GM19043 (cell line): Measurements from ENCODE around the gene STX1B.

ENCODE experiments used
- ATAC-seq: cut with Tn5 transposase; IDR thresholded peaks from one replicate; pipeline ENCODE4 v1.9.1; 2021; ENCODE audit warnings: low read depth; ENCODE audit not compliant: unreplicated experiment

Gene STX1B

DNA sequence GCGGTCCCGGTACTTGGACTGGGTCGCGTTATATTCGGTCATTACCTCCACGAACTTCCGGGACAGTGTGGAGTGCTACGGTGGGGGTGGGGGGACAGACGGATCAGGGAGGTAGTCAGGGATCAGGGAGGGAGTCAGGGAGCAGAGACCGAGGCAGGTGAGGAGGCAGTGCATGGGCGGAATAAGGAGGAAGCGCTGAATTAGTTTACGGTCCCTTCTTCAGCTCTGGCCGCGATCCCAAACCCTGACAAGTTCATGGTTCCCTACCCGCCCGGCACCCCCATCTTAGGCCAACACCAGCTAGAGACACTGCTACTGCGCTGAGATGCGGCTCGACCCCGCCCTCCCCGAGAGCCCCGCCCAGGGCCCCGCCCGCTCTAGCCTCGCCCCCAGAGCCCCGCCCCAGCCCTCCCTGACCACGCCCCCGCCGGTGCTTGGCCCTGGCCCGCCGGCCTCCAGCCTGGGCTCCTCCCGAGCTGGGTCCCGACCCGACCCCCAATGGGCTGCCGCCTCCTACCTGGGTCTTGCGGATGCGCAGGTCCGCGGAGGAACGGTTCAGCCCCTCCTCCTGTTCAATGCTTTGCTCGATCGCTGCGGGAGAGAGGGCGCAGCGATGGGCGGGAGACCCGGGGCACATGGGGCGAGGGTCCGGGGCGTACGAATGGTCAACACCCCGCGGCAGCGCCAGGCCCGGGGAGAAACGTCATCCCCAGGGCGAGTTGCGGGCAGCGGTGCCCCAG lies 13.3 kb downstream of the STX1B start:
- peak; percentile 87 for ATAC-seq

DNA sequence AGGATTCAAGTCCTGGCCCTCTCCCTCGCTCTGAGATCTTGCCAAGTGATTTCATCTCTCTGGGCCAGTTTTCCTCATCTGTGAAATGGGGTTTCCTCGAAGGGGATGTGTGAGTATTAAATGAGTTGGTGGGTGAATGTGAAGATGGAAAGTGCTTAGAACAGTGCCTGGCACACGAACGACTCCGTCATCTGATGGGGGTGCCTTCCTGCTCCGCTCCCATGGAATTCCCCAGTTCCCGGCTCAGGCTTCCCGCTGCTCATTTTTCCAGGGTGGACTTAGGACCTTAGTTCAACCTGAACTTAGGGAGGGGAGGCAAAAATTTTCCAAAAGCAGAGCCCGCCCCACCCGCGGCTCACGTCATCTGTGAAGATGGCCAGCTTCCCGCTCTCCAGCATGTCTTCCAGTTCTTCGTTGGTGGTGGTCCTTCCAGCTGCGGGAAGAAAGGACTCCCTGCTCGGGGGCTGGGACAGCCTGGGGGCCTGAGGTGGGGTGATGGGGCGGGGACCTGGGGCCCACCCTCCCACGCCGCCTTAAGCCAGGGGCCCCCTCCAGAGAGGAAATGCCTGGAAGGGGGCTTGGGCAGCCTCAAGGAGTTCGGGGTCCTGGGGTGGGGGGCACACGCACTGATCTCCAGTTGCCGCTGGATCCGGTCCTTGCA lies 14.0 kb downstream of the STX1B start:
- no peak for ATAC-seq

DNA sequence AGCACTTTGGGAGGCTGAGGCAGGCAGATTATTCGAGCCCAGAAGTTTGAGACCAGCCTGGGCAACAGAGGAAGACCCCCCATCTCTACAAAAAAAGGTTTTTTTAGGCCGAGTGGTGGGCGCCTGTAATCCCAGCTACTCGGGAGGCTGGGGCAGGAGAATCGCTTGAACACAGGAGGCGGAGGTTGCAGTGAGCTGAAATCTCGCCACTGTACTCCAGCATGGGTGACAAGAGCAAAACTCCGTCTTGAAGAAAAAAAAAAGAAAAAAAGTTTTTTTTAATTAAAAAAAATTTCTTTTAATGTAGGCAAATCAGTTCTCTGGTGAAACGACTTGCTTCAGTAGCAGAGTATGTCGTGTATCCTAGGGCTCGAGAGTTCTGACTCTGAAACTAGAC lies 14.5 kb downstream of the STX1B start:
- ATAC-seq = no peak

DNA sequence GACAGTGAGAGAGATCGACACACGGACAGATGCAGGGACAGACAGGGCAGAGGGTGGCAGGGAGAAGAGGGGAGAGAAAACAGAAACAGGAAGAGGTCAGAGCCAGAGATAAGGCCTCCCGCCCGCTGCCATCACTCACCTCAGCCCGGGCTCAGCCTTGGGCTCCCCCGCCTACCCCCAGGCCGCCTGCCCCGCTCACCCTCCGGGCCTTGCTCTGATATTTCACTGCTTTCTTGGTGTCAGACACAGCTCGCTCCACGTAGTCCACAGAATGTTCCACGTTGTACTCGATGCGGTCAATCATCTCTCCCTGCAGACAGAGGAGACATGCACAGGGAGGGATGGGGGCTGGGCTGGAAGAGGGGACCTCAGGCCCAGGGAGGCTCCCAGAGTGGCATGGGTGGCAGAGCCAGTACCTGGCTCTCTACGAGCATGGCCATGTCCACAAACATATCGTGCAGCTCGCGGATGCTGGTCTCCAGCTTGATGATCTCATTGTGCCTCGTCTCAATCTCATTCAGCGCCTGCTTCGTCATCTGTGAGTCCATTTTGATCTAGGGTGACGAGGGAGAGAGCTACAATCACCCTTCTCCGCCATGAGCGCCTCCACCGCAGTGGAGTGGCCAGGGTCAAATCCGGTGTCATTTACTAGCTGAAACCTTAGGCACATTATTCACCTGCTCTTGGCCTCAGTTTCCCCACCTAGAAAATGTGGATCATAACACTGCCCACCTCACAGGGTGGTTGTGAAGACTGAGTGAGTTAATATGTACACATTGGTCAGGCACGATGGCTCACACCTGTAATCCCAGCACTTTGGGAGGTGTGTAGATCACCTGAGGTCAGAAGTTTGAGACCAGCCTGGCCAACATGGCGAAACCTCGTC lies 17.3 kb downstream of the STX1B start:
- no peak for ATAC-seq

DNA sequence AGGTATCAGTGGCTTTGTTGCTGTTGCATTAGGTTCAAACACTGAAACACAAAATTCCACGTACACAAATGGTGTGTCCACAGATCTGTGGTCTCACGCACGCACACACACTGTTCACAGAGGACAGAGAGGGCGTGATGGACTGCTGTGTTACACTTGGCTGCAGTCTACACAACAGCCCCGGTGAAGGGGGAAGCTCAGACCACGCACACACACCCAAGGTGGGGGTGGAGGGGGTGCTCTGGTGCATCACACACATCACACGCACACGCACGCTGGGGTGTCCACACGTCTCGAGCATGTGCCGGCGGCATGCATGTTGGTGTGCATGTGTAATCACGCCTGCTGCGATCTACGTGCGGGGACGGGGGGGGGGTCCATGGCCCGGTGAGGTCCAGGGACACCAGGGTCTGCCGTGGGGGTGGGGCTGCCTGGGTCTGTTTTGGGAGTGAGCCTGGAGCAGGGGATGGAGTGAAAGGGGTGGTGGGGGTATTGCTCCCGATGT lies 18.1 kb downstream of the STX1B start:
- no peak for ATAC-seq

DNA sequence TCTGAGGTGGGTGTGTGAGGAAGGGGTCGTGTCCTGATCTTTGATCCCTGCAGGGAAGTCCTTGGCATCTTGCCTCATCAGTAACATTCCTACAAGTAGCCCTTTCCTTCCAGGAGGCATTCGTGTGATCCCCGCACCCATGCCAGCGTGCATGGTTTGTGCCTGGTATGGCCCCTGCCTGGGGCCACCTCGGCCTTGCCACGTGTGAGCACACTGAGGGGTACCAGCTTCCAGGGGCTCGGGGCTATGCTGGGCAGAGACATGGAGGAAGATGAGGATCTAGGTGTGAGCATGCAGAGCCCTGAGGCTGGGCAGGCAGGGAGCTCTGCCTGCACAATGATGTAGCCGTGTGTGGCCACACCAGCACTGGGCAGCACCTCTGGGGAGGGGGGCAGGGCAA lies 19.4 kb downstream of the STX1B start:
- ATAC-seq = no peak

DNA sequence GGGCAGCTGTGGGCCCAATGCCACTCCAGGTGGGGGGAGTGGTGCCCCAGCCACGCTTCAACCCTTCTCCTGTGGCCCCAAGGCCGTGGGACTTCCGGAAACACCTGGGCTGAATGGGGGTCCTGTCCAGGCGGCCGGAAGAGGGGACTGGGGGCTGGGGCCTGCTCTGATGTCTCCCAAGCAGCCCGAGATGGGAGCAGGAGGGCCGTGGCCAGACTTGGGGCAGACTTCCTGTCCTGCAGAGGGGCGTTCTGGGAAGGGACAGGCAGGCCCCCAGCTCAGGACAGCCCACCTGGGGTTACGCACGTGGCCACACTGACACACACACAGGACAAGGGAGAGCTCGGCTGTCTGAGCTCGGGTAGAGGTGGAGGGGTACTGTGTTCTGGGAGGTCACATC lies 20.3 kb downstream of the STX1B start:
- no peak for ATAC-seq

DNA sequence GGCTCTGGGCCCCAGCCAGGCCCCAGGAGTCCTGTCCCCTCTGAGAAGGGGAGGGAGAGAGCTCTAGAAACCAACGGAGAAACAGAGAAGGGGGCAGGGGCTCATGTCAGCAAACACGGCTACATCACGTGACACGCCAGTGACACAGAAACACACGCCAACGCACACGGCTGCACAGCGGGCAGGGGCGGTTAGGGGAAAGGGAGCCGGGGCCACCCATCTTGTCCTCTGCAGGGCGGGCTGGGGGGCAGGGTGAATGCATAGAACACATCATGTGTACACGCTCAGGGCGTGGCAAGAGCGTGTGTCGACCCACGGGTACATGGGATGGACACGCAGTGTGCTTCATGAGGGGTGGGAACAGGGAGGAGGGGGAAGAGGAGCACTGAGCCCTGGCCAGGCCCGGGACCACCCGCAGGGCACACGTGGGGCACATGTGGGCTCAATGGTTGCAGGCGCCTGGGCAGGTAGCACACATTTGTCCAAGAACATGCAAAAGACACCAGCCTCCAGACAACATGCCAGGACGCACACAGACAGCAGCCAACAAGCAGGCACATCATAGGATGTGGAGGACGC lies 20.9 kb downstream of the STX1B start:
- no peak for ATAC-seq

DNA sequence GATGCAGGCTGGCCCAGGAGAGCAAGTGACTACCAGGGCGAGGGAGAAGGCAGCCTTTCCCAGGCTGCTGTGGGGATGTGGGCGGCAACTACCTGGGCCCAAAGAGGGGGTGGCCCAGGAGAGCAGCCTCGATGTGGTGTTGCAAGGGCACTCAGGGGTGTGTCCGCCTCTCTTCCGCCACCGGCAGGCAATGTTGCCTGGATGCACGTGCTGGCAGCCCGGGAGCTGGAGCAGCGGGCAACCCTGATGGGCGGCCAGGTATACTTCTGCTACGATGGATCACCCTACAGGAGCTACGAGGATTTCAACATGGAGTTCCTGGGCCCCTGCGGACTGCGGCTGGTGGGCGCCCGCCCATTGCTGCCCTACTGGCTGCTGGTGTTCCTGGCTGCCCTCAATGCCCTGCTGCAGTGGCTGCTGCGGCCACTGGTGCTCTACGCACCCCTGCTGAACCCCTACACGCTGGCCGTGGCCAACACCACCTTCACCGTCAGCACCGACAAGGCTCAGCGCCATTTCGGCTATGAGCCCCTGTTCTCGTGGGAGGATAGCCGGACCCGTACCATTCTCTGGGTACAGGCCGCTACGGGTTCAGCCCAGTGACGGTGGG lies 22.8 kb downstream of the STX1B start:
- ATAC-seq = no peak

DNA sequence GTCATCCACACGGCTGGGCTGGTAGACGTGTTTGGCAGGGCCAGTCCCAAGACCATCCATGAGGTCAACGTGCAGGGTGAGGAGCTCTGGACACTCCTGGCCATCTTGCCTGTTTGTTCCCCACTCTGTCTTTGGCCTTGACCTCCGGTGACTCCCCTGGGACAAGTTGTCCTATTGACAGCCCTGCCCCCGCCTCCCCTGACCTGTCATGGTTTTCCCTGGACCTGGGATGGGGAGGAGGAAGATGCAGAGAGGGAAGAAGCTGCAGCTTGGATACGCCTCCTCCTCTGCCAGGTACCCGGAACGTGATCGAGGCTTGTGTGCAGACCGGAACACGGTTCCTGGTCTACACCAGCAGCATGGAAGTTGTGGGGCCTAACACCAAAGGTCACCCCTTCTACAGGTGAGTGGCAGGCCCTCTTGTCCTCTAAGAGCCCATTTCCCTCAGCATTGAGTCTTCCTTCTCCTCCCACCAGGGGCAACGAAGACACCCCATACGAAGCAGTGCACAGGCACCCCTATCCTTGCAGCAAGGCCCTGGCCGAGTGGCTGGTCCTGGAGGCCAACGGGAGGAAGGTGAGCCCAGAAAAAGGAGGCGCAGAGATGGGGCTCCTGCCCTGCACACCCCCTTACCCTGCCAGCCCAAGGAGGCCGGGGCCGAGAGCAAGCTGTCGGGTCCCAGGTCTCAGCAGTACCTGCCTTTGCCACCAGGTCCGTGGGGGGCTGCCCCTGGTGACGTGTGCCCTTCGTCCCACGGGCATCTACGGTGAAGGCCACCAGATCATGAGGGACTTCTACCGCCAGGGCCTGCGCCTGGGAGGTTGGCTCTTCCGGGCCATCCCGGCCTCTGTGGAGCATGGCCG lies 24.1 kb downstream of the STX1B start:
- no peak for ATAC-seq

DNA sequence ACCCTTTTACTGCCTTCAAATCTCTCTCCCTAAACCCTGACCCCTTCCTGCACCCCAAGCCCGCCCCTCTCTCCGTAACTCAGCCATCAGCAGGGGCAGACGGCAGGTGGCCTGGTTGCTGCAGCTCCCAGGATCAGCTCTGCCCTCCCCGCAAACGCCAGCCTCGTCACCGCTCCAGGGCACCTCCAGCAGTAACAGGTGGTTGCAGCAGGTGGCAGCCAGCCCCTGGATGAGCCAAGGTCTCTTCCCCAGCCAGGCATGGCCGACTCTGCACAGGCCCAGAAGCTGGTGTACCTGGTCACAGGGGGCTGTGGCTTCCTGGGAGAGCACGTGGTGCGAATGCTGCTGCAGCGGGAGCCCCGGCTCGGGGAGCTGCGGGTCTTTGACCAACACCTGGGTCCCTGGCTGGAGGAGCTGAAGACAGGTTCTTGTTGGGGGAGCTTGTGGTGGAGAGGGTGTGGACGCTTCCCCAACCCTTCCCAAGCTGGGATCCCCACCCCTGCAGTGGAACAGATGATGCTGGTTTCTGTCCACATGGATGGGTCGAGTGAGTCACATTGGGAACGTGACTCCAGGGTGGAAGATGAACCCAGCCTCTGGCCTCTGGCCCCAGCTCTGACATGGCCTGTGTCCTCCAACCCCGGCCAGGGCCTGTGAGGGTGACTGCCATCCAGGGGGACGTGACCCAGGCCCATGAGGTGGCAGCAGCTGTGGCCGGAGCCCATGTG lies 24.9 kb downstream of the STX1B start:
- ATAC-seq = no peak

DNA sequence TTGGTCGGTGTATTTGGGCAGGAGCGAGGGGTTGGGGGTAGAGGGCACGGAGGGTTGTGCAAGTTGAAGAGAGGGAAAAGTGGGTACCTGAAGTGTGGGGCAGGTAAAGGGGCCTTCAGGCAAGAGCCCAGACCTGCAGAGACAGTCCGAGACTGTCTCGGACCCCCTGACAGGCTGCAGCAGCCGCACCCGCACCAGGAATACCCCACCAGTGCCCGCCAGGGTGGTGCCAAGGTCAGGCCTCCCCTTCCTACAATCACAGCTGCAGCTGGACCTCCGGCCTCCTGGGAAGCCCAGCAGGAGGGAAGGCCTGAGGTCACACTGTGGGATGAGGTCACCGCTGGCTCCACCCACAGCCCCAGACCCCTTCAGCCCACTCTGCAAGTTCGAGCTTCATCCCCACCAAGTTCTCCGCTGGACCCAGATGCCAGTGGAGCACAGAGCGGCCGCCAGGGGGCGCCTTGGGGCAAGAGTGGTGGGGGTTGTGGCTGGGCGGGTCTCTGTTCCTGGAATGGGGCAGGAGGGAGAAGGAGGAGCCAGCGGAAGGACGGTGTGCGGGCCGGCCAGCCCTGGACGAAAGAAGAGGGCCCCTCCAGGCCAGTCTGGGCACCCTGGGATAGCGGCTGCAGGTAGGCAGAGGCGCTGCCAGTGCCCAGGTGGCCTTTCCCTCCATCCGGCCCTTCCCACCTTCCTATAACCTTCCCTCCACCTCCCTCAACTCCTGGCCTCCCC lies 25.6 kb downstream of the STX1B start, which contains the start of gene HSD3B7:
Gene HSD3B7 (plus strand): TSS at position 539 of the 732 bp plus-strand sequence. CDS start 452 bp downstream, outside the sequence.
- no peak for ATAC-seq

DNA sequence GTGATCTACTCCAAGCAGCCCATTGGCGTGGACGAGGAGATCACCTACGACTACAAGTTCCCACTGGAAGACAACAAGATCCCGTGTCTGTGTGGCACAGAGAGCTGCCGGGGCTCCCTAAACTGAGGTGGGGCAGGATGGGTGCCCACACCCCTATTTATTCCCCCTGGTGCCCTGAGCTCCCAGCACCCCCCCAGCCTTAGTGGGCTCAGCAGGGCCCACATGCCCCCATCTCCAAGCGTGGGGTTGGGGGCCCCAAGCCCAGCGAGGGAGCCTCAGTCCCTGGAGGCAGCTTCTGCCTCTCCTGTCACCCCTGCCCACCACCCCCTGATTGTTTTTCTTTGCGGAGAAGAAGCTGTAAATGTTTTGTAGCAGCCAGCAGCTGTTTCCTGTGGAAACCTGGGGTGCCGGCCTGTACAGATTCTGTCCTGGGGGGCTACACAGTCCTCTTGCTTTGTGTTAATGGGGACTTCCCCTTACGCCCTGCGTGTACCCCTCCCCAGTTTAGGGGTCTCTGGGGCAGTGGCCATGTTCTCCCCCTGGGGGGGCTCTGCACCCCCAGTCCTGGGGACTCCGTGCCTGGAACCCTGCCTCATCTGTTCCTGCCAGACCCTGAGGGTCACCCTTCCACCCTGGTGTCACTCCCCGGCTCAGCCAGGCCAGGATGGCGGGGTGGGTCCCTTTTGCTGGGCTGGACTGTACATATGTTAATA lies 26.4 kb downstream of the STX1B start:
- ATAC-seq = no peak

DNA sequence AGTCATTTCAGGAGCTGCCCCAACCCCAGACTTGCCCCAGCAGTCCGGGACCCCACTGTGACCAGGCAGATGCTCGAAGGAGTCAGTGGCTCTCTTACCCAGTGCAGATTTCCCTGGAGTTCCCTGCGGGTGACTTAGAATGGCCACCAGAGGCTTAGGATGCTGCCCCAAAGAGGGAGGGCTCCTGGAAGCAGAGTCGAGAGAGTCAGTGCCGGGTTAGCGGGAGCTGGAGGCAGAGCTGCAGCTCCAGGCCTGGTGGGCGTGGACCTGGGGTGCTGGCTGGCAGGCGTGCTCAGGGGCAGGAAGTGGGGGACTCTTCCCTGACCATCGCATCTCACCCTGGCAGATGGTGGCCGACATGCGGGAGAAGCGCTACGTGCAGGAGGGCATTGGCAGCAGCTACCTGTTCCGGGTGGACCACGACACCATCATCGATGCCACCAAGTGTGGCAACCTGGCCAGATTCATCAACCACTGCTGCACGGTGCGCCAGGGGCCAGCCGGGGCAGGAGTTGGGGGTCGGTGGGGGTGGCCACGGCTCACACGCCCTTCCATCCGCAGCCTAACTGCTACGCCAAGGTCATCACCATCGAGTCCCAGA lies 27.0 kb downstream of the STX1B start:
- ATAC-seq = no peak

DNA sequence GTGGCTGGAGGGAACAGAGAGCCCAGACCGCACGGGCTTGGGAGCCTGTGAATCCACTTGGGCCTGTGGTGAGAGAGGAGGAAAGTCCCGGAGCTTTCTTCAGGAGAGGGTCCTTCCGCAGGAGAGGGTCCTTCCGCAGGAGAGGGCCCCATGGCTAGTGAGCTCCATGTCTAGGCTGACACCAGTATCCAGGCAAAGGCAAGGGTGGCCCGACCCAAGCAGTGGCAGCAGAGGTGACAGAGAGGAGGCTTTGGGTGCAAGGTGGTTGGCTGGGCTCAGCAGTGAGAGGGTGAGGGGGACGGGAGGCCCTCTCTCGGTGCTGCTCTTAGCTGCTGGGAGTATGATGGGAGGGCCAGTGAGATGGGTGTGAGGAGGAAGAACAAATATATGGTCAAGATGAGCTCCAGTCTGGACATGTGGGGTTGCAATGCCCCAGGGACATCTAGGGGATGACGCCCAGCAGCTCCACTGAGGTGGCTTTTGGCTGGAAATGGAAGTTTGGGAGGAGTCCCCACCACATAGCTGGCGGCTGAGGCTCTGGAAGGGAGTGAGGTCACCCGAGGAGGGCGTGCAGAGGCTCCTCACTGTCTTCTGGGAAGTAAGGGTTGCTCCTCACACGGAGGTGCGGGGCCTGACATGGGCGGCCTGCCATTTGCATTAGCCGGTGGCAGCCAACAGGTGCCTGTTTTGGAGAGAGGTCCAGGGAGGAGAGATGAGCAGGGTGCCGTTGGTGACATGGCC lies 27.7 kb downstream of the STX1B start:
- ATAC-seq = no peak

DNA sequence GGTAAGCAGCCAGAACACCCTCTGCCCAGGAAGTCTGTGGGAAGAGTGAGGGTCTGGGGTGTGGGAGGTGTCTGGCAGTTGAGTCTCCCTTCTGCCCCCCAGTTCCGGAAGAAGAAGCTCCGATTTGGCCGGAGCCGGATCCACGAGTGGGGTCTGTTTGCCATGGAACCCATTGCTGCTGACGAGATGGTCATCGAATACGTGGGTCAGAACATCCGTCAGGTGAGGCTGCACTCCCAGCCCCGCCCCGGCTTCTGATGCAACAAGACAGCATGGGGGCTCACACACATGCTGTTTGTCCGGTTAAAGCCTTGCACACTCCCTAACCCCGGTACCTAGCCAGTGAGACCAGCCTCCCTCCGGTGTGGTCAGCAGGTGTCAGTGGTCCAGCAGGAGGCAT lies 29.5 kb downstream of the STX1B start:
- no peak for ATAC-seq
